Activated CD4-positive, alpha-beta memory T cell treated with anti-CD3 and anti-CD28 coated beads, Interleukin-2, amount 10 ng/mL, durations not matched to agents 7 days and 5 days (primary cell): Measurements from ENCODE around the gene GTPBP3. TPM values are rescaled to one million over a fixed set of nuclear protein-coding genes. Genes with fewer than 3 reads are reported as not detected.

Source experiments
- CTCF ChIA-PET: fragments of 350-600 bp; sonication (Branson Sonifier 250); formaldehyde crosslinking; loops from one replicate; lab custom pipeline; 2021; ENCODE audit warnings: antibody characterized with exemption, inconsistent platforms; lab: Charles Lee
- POLR2A ChIA-PET: fragments of 350-600 bp; sonication (Branson Sonifier 250); formaldehyde crosslinking; loops from one replicate; lab custom pipeline; 2021; ENCODE audit warnings: antibody characterized with exemption; lab: Charles Lee
- DNase-seq: peaks from one replicate; pipeline ENCODE4 v3.0.0-alpha.2; 2020
- H3K27ac Mint-ChIP-seq: one replicate; pipeline ENCODE4 v1.8.0; 2021; ENCODE audit warnings: mild to moderate bottlenecking, mixed read lengths
- H3K27me3 Mint-ChIP-seq: one replicate; pipeline ENCODE4 v1.8.0; 2021; ENCODE audit warnings: mixed read lengths
- H3K36me3 Mint-ChIP-seq: one replicate; pipeline ENCODE4 v1.8.0; 2021; ENCODE audit warnings: low read depth, mixed read lengths
- H3K4me1 Mint-ChIP-seq: one replicate; pipeline ENCODE4 v1.8.0; 2021; ENCODE audit warnings: mixed read lengths
- H3K4me3 Mint-ChIP-seq: one replicate; pipeline ENCODE4 v1.8.0; 2021; ENCODE audit warnings: mild to moderate bottlenecking, mixed read lengths
- H3K9me3 Mint-ChIP-seq: one replicate; pipeline ENCODE4 v1.8.0; 2021; ENCODE audit warnings: mixed read lengths
- total RNA-seq, 2 experiments: library from RNA; stranded (reverse); gene quantifications; one replicate each; pipeline ENCODE4 v1.2.3, GENCODE V29; 2021

Gene GTPBP3
- total RNA-seq, 2 experiments from 2014 or later, result 30.2 to 34.2 TPM

GRCh38 chr19:17389957-17390664 lies 52.8 kb downstream of the GTPBP3 start:
- peaks cover 22% of the 10 kb centered on the region for H3K4me1 Mint-ChIP-seq
- H3K27me3 Mint-ChIP-seq, result peaks cover 27% of the 10 kb centered on the region
- H3K27ac Mint-ChIP-seq, result no peak overlapping the region
- H3K36me3 Mint-ChIP-seq, result peaks cover 6% of the 10 kb centered on the region
- DNase-seq, result no peak
- no peaks in the 10 kb centered on the region for H3K9me3 Mint-ChIP-seq
- ChIA-PET CTCF (interaction anchor here (0.6 to 2.5 kb wide), 7 partner anchors 11 to 173 kb away, joined by 3 to 9 read pairs (median 7); partner anchors contain the start of genes BST2 and MVB12A), POLR2A (interaction anchor here (1.4 to 2.5 kb wide), 2 partner anchors 10 to 15 kb away, joined by 5 to 14 read pairs; partner anchors contain the start of gene BST2)
- peak overlapping the region; percentile 76 for H3K4me3 Mint-ChIP-seq

- peaks cover 27% of the 10 kb centered on the region for H3K4me1 Mint-ChIP-seq
- H3K27me3 Mint-ChIP-seq, result peaks cover 27% of the 10 kb centered on the region
- ChIA-PET CTCF (interaction anchor here (0.6 to 2.0 kb wide), 6 partner anchors 8 to 172 kb away, joined by 3 to 6 read pairs (median 3); partner anchors contain the start of gene BST2), POLR2A (interaction anchor here (1.4 to 2.6 kb wide), 5 partner anchors 9 to 86 kb away, joined by 4 to 14 read pairs (median 5); partner anchors contain the start of genes BST2, DDA1 and MRPL34)
- H3K36me3 Mint-ChIP-seq, result peaks cover 10% of the 10 kb centered on the region
- no peak overlapping the region for H3K27ac Mint-ChIP-seq
- no peaks in the 10 kb centered on the region for H3K9me3 Mint-ChIP-seq
- peak overlapping the region; percentile 76 for H3K4me3 Mint-ChIP-seq
- peak; percentile 86 for DNase-seq
Measured at GRCh38 chr19:17390665-17391370, 53.5 kb downstream of the GTPBP3 start.

- Mint-ChIP-seq H3K27me3 (peaks cover 25% of the 10 kb centered on the region), H3K9me3 (no peaks in the 10 kb centered on the region), H3K4me1 (peaks cover 29% of the 10 kb centered on the region), H3K36me3 (peaks cover 10% of the 10 kb centered on the region), H3K4me3 (peak overlapping the region; percentile 28), H3K27ac (peak overlapping the region; percentile 27)
- POLR2A ChIA-PET, result interaction anchor here (0.6 to 2.6 kb wide), 6 partner anchors 12 to 86 kb away, joined by 3 to 14 read pairs (median 4); partner anchors contain the start of genes BST2, DDA1 and MRPL34
- no peak for DNase-seq
- CTCF ChIA-PET, result interaction anchor here (0.5 to 2.0 kb wide), 10 partner anchors 9 to 136 kb away, joined by 3 to 6 read pairs (median 3); partner anchors contain the start of genes BST2 and TMEM221
Measured at GRCh38 chr19:17391371-17392151, 54.2 kb downstream of the GTPBP3 start.

Other genes with a start within 250 kb of the GTPBP3 start
- 10 to 100 TPM; 19.9 to 20.4 TPM for gene USE1, start 122.2 kb upstream of the GTPBP3 start, total RNA-seq
- 10 to 100 TPM; 20.9 to 22.6 TPM for gene OCEL1, start 111.3 kb upstream of the GTPBP3 start, total RNA-seq
- gene NR2F6, start 91.6 kb upstream of the GTPBP3 start, total RNA-seq, result 1 to 10 TPM; 5.7 to 6.5 TPM
- gene USHBP1, start 72.8 kb upstream of the GTPBP3 start, total RNA-seq, result under 1 TPM; 0.38 to 0.45 TPM
- 100 to 1,000 TPM in 1 of 2 experiments, 10 to 100 TPM in 1; 98.5 to 100 TPM for gene BABAM1, start 70.1 kb upstream of the GTPBP3 start, total RNA-seq
- 1 to 10 TPM; 7.6 to 8.2 TPM for gene ANKLE1, start 55.7 kb upstream of the GTPBP3 start, total RNA-seq
- 10 to 100 TPM; 10.6 to 12.2 TPM for gene ABHD8, start 34.1 kb upstream of the GTPBP3 start, total RNA-seq
- 10 to 100 TPM; 82.8 to 98.3 TPM for gene MRPL34, start 31.7 kb upstream of the GTPBP3 start, total RNA-seq
- 10 to 100 TPM; 58.6 to 61.2 TPM for gene DDA1, start 28.0 kb upstream of the GTPBP3 start, total RNA-seq
- gene ANO8, start 2.7 kb upstream of the GTPBP3 start, total RNA-seq, result 10 to 100 TPM; 20.2 TPM
- gene PLVAP, start 39.8 kb downstream of the GTPBP3 start, total RNA-seq, result not detected
- gene CCDC194, start 56.6 kb downstream of the GTPBP3 start, total RNA-seq, result 1 to 10 TPM; 4.9 to 7.0 TPM
- 100 to 1,000 TPM; 288 to 301 TPM for gene BST2, start 68.1 kb downstream of the GTPBP3 start, total RNA-seq
- 10 to 100 TPM; 44.5 to 45.3 TPM for gene MVB12A, start 82.5 kb downstream of the GTPBP3 start, total RNA-seq
- gene TMEM221, start 111.1 kb downstream of the GTPBP3 start, total RNA-seq, result not detected
- not detected for gene NXNL1, start 123.4 kb downstream of the GTPBP3 start, total RNA-seq
- 1 to 10 TPM; 3.6 to 4.1 TPM for gene SLC27A1, start 133.0 kb downstream of the GTPBP3 start, total RNA-seq
- 10 to 100 TPM; 65.0 to 65.9 TPM for gene PGLS, start 174.1 kb downstream of the GTPBP3 start, total RNA-seq
- gene COLGALT1, start 218.1 kb downstream of the GTPBP3 start, total RNA-seq, result 10 to 100 TPM; 36.1 to 38.9 TPM